ENCODE measurements around the gene TTC33. TPM values are rescaled to one million over a fixed set of nuclear protein-coding genes. Genes with fewer than 3 reads are reported as not detected.
A peak's percentile ranks its signal among the peaks of the same experiment; 100 is the strongest.

The TTC33 gene
- total and polyA plus RNA-seq, 2 of the 4 experiments (the other 2 are of a cell fraction) = 3.1 to 8.1 TPM

- TF ChIP-seq SMC3 (IDR thresholded peaks at IDR 0.05; ENCODE audit: low read depth, low read length) (peak; percentile 98), ELK1 (IDR thresholded peaks at IDR 0.05; ENCODE audit: borderline replicate concordance, low read depth, low read length) (no peak), MAFK (IDR thresholded peaks at IDR 0.05; ENCODE audit: low read depth, low read length) (no peak), CTCF (conservative IDR thresholded peaks at IDR 0.05; ENCODE audit: low read depth, low read length) (peak; percentile 91), MAZ (IDR thresholded peaks at IDR 0.05; ENCODE audit: borderline replicate concordance, low read depth, low read length) (no peak), CHD1 (IDR thresholded peaks at IDR 0.05; ENCODE audit: low read depth, low read length) (no peak), CEBPB (IDR thresholded peaks at IDR 0.05; ENCODE audit: low read depth, low read length) (no peak), RAD21 (IDR thresholded peaks at IDR 0.05; ENCODE audit: low read length) (peak; percentile 98), RFX5 (IDR thresholded peaks at IDR 0.05; ENCODE audit: low read depth, low read length) (no peak), FOS (IDR thresholded peaks at IDR 0.05; ENCODE audit: low read depth, low read length) (no peak)
- ATAC-seq (ENCODE audit: low read depth) (peak; percentile 86), DNase-seq (peak; percentile 89)
- Histone ChIP-seq H2AFZ (replicated peaks; ENCODE audit: low read length, poor library complexity) (no peak overlapping the region), H3K18ac (ENCODE audit: low read depth, low read length) (peak overlapping the region; percentile 18; the same call in 1 of the 2 replicates), H4K5ac (ENCODE audit: low read depth, low read length) (no peak overlapping the region), H3K4me2 (ENCODE audit: low read depth, low read length) (no peak overlapping the region), H4K91ac (ENCODE audit: insufficient read depth, low read depth, low read length) (peak overlapping the region; percentile 64; the same call in 1 of the 2 replicates), H3K9me1 (ENCODE audit: insufficient read depth, low read length) (peaks cover 3% of the 10 kb centered on the region; the same call in 1 of the 2 replicates), H2BK120ac (ENCODE audit: low read depth, low read length) (peak overlapping the region; percentile 86), H3K4me3 (ENCODE audit: insufficient read depth, low read depth, low read length) (no peak overlapping the region), H3K4me1 (ENCODE audit: control insufficient read depth, insufficient read depth, low read length) (peaks cover 5% of the 10 kb centered on the region), H2BK15ac (ENCODE audit: low read depth, low read length) (peak overlapping the region; percentile 74; the same call in 1 of the 3 replicates), H2BK5ac (ENCODE audit: low read depth, low read length, poor library complexity, severe bottlenecking) (peak overlapping the region; percentile 44), H4K20me1 (ENCODE audit: insufficient read depth, low read length) (no peaks in the 10 kb centered on the region), H2AK5ac (ENCODE audit: low read depth, low read length) (peak overlapping the region; percentile 90), H3K9ac (ENCODE audit: low read depth, low read length) (peak overlapping the region; percentile 20; the same call in 1 of the 2 replicates), H3K27me3 (ENCODE audit: control insufficient read depth, insufficient read depth, low read length) (no peaks in the 10 kb centered on the region), H3K27ac (ENCODE audit: insufficient read depth, low read length) (peak overlapping the region; percentile 26; the same call in 1 of the 2 replicates), H3K4ac (ENCODE audit: low read depth, low read length) (peak overlapping the region; percentile 70; the same call in 1 of the 2 replicates), H4K8ac (ENCODE audit: low read depth in 2 of 2, low read length in 2 of 2) (peak overlapping the region in 1 of 2 experiments; percentile 69; a peak in 2 of 4 replicates), H3K36me3 (ENCODE audit: control insufficient read depth, insufficient read depth, low read length) (peaks cover 5% of the 10 kb centered on the region), H3K14ac (replicated peaks; ENCODE audit: low read depth, low read length) (peak overlapping the region; percentile 58; the same call in 1 of the 2 replicates), H2BK20ac (ENCODE audit: low read depth, low read length) (peak overlapping the region; percentile 86), H3K9me3 (ENCODE audit: control insufficient read depth, insufficient read depth, low read length) (no peaks in the 10 kb centered on the region), H3K79me1 (ENCODE audit: low read depth in 1 of 2, low read length in 2 of 2) (peaks cover 3 to 30% of the 10 kb centered on the region in 2 experiments; a peak in 2 of 4 replicates), H3K56ac (ENCODE audit: extremely low read depth, insufficient read depth, low read length) (no peak overlapping the region; the same call in 1 of the 2 replicates), H2AK9ac (replicated peaks; ENCODE audit: low read depth, low read length, poor library complexity) (no peak overlapping the region), H3K23ac (ENCODE audit: low read depth, low read length) (peak overlapping the region; percentile 53; the same call in 1 of the 2 replicates)
- CTCF ChIA-PET = interaction anchor here (0.8 to 1.6 kb wide), 2 partner anchors 974 to 1115 kb away, joined by 3 to 4 read pairs; no protein-coding TSS in a partner anchor
- no CpG with 5 or more reads among the region's 8 CpGs for WGBS, 2 experiments (ENCODE audit: extremely low coverage in 2 of 2, insufficient read length in 1 of 2)
- no TSS peak for BruUV-seq (replicated peaks)
- POLR2A ChIA-PET (ENCODE audit: unreplicated experiment) = no interaction called here
- intact Hi-C loops (cut with micrococcal nuclease) = loop anchor here (1.0 to 10.0 kb wide), 9 partner anchors 48 to 1109 kb away; no protein-coding TSS in a partner anchor
- in situ Hi-C loops (cut with MboI; ENCODE audit: low sequenced_read_pairs) = loop anchor here (5.0 kb wide), 1 partner anchor 971 kb away; no protein-coding TSS in a partner anchor
- dilution Hi-C loops (cut with HindIII; ENCODE audit: low sequenced_read_pairs, unreplicated experiment) = no loop called here
Measured at GRCh38 chr5:40688127-40688761, 67.5 kb downstream of the TTC33 start.

Data from IMR-90 (cell line).